ENCODE measurements around the gene CACNA1H. TPM values are rescaled to one million over a fixed set of nuclear protein-coding genes. Genes with fewer than 3 reads are reported as not detected.
"Not testable (repeated sequence)": the region's sequence is repeated elsewhere in the genome, so short reads cannot be mapped to it uniquely, and the experiment has no call there.

The CACNA1H gene
- total RNA-seq, 1 donor from 2014 or later: 2.5 TPM

- H3K9me3 ChIP-seq (replicated peaks); H3K4me3 ChIP-seq; H3K36me3 ChIP-seq; H3K27me3 ChIP-seq (ENCODE audit: low read depth); H3K4me1 ChIP-seq; DNase-seq; intact Hi-C loops (cut with micrococcal nuclease); H3K27ac ChIP-seq (replicated peaks): not testable (repeated sequence)
Observed at GRCh38 chr16:1230471-1231212, 77.7 kb downstream of the CACNA1H start.

GRCh38 chr16:1231301-1231700 is 78.4 kb downstream of the CACNA1H start:
- DNase-seq; H3K36me3 ChIP-seq; H3K27ac ChIP-seq (replicated peaks); H3K4me3 ChIP-seq; H3K9me3 ChIP-seq (replicated peaks); intact Hi-C loops (cut with micrococcal nuclease); H3K4me1 ChIP-seq; H3K27me3 ChIP-seq (ENCODE audit: low read depth): not testable (repeated sequence)

GRCh38 chr16:1232049-1232748 is 79.3 kb downstream of the CACNA1H start:
- H3K4me3 ChIP-seq; H3K27ac ChIP-seq (replicated peaks); intact Hi-C loops (cut with micrococcal nuclease); H3K27me3 ChIP-seq (ENCODE audit: low read depth); H3K9me3 ChIP-seq (replicated peaks); H3K4me1 ChIP-seq; DNase-seq; H3K36me3 ChIP-seq: not testable (repeated sequence)

- intact Hi-C loops (cut with micrococcal nuclease); DNase-seq; H3K4me3 ChIP-seq; H3K9me3 ChIP-seq (replicated peaks); H3K27ac ChIP-seq (replicated peaks); H3K36me3 ChIP-seq; H3K27me3 ChIP-seq (ENCODE audit: low read depth); H3K4me1 ChIP-seq: not testable (repeated sequence)
Observed at GRCh38 chr16:1236659-1237058, 83.8 kb downstream of the CACNA1H start.

- no peaks in the 10 kb centered on the region for H3K9me3 ChIP-seq (replicated peaks)
- no peaks in the 10 kb centered on the region for H3K4me1 ChIP-seq
- no peak for TF ChIP-seq CTCF (IDR thresholded peaks at IDR 0.05; ENCODE audit: borderline replicate concordance)
- intact Hi-C loops (cut with micrococcal nuclease): no loop called here
- H3K27me3 ChIP-seq (ENCODE audit: low read depth): no peaks in the 10 kb centered on the region
- no peak overlapping the region for H3K27ac ChIP-seq (replicated peaks)
- H3K36me3 ChIP-seq: no peaks in the 10 kb centered on the region
- no peak overlapping the region for H3K4me3 ChIP-seq
- no peak for DNase-seq
Observed at GRCh38 chr16:1237990-1238389, 85.1 kb downstream of the CACNA1H start.

GRCh38 chr16:1238909-1239308 is 86.0 kb downstream of the CACNA1H start:
- H3K36me3 ChIP-seq; DNase-seq; H3K9me3 ChIP-seq (replicated peaks); H3K4me1 ChIP-seq; H3K4me3 ChIP-seq; intact Hi-C loops (cut with micrococcal nuclease); H3K27ac ChIP-seq (replicated peaks); H3K27me3 ChIP-seq (ENCODE audit: low read depth): not testable (repeated sequence)

GRCh38 chr16:1239575-1239974 is 86.7 kb downstream of the CACNA1H start:
- H3K9me3 ChIP-seq (replicated peaks); H3K27me3 ChIP-seq (ENCODE audit: low read depth); H3K36me3 ChIP-seq; H3K4me3 ChIP-seq; H3K4me1 ChIP-seq; DNase-seq; intact Hi-C loops (cut with micrococcal nuclease); H3K27ac ChIP-seq (replicated peaks): not testable (repeated sequence)

GRCh38 chr16:1240436-1240835 is 87.5 kb downstream of the CACNA1H start, which contains the start of gene TPSAB1:
Gene TPSAB1 (plus strand): TSS chr16:1240705. CDS start chr16:1240939, 234 bp downstream.
- peaks cover 12% of the 10 kb centered on the region for H3K27me3 ChIP-seq (ENCODE audit: low read depth)
- H3K4me1 ChIP-seq; intact Hi-C loops (cut with micrococcal nuclease); H3K36me3 ChIP-seq; DNase-seq; H3K27ac ChIP-seq (replicated peaks); H3K9me3 ChIP-seq (replicated peaks); H3K4me3 ChIP-seq: not testable (repeated sequence)

- H3K27ac ChIP-seq (replicated peaks); H3K9me3 ChIP-seq (replicated peaks); H3K36me3 ChIP-seq; H3K4me3 ChIP-seq; H3K4me1 ChIP-seq; intact Hi-C loops (cut with micrococcal nuclease); DNase-seq: not testable (repeated sequence)
- H3K27me3 ChIP-seq (ENCODE audit: low read depth): peaks cover 19% of the 10 kb centered on the region
Observed at GRCh38 chr16:1241081-1241480, 88.2 kb downstream of the CACNA1H start.

- intact Hi-C loops (cut with micrococcal nuclease); H3K36me3 ChIP-seq; H3K4me1 ChIP-seq; H3K9me3 ChIP-seq (replicated peaks); H3K4me3 ChIP-seq; H3K27ac ChIP-seq (replicated peaks); DNase-seq: not testable (repeated sequence)
- H3K27me3 ChIP-seq (ENCODE audit: low read depth): peaks cover 28% of the 10 kb centered on the region
Observed at GRCh38 chr16:1243363-1243762, 90.5 kb downstream of the CACNA1H start.

GRCh38 chr16:1243907-1244850 is 91.3 kb downstream of the CACNA1H start:
- DNase-seq; intact Hi-C loops (cut with micrococcal nuclease); H3K36me3 ChIP-seq; H3K9me3 ChIP-seq (replicated peaks); H3K27ac ChIP-seq (replicated peaks); H3K4me3 ChIP-seq; H3K4me1 ChIP-seq: not testable (repeated sequence)
- H3K27me3 ChIP-seq (ENCODE audit: low read depth): peaks cover 28% of the 10 kb centered on the region
